Right lobe of liver (tissue), 4 donors: ENCODE results near the gene IFITM10.

ENCODE experiments used
- POLR2A ChIP-seq: fragments of 450-650 bp; IDR thresholded peaks from one replicate; pipeline ENCODE4 v1.6.1; 2017; ENCODE audit warnings: antibody characterized with exemption, mild to moderate bottlenecking
- TF ChIP-seq, protein P1 (sequence below), 4 donors: fragments of 200-600 bp in 3 of 4; fragments of 450-650 bp in 1 of 4; IDR thresholded peaks; one replicate each; pipeline versions ENCODE4 v1.5.1 to v1.8.0; 2016 to 2022; ENCODE audit warnings: antibody characterized with exemption in 4 of 4, mild to moderate bottlenecking in 2 of 4
- donor health status: DM: no; HTN: no; CAD: no.
- donor health status: DM: no; HTN: no; CAD: no.
- donor health status: DM: no; HTN: yes; CAD: no.

DNA sequence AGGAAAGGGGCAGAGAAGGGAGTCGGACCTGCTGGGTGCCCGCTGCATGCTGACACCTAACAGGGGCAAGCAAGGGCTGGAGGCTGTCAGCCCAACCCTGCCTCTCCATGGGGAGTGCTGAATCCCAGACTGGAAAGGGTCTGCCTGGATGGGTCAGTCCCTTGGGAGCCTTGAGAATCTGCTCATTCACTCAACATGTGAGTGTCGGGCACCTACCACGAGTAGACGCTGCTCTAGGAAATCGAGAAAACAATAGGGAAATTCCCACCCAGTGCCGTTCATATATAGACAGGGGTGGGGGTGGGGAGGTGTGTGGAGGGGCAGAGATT, 17.7 kb upstream of the IFITM10 start:
- TF ChIP-seq, protein P1, sequence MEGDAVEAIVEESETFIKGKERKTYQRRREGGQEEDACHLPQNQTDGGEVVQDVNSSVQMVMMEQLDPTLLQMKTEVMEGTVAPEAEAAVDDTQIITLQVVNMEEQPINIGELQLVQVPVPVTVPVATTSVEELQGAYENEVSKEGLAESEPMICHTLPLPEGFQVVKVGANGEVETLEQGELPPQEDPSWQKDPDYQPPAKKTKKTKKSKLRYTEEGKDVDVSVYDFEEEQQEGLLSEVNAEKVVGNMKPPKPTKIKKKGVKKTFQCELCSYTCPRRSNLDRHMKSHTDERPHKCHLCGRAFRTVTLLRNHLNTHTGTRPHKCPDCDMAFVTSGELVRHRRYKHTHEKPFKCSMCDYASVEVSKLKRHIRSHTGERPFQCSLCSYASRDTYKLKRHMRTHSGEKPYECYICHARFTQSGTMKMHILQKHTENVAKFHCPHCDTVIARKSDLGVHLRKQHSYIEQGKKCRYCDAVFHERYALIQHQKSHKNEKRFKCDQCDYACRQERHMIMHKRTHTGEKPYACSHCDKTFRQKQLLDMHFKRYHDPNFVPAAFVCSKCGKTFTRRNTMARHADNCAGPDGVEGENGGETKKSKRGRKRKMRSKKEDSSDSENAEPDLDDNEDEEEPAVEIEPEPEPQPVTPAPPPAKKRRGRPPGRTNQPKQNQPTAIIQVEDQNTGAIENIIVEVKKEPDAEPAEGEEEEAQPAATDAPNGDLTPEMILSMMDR (IDR thresholded peaks at IDR 0.05) = no peak
- no peak for TF ChIP-seq POLR2A
